ENCODE results near the gene AMHR2. TPM values are rescaled to one million over a fixed set of nuclear protein-coding genes. Genes with fewer than 3 reads are reported as not detected.

AMHR2 gene
- polyA plus RNA-seq, 3 donors, result not detected

DNA sequence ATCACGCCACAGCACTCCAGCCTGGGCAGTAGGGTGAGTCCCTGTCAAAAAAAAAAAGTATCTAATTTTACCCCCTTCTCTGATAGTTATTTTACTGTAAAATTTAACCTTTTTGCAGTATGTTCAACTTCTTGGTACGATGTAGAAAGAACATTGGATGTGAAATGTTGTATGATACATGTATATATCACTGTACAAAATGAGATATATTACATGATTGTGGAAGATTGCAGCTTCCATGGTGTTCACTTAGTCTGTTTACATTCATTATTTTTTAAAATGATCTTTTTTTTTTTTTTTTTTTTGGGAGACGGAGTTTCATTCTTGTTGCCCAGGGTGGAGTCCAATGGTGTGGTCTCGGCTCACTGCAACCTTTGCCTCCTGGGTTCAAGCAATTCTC, 34.7 kb upstream of the AMHR2 start:
- no peak overlapping the region for H2AFZ ChIP-seq (ENCODE audit: insufficient read depth, low read depth, low read length, poor library complexity, severe bottlenecking)
- no peaks in the 10 kb centered on the region for H3K27me3 ChIP-seq (ENCODE audit: control insufficient read depth in 2 of 2, insufficient read depth in 2 of 2, low read length in 2 of 2)
- peaks cover 34 to 77% of the 10 kb centered on the region in 2 donors for H3K36me3 ChIP-seq (replicated peaks in 1 of 2; ENCODE audit: control insufficient read depth in 1 of 2, insufficient read depth in 2 of 2, low read length in 2 of 2)
- H3K4me3 ChIP-seq (replicated peaks in 1 of 3; ENCODE audit: low read depth in 2 of 3, low read length in 3 of 3), result peak overlapping the region in 1 of 3 experiments; percentile 26
- intact Hi-C loops (cut with micrococcal nuclease), result no loop called here
- H3K27ac Mint-ChIP-seq, result peak overlapping the region in 3 of 7 donors; percentile 20 to 82 (median 56)
- peak overlapping the region; percentile 30 for H3K4me2 ChIP-seq (replicated peaks; ENCODE audit: extremely low read depth, low read length, poor library complexity, severe bottlenecking)
- peaks cover 0 to 1% (median 0%) of the 10 kb centered on the region in 3 donors for H3K27me3 Mint-ChIP-seq (ENCODE audit: low read depth in 3 of 3)
- H3K9me3 ChIP-seq (replicated peaks in 1 of 2; ENCODE audit: control insufficient read depth in 1 of 2, insufficient read depth in 1 of 2, low read length in 2 of 2), result no peaks in the 10 kb centered on the region
- no peak overlapping the region for H3K9ac ChIP-seq (ENCODE audit: insufficient read depth, low read length, poor library complexity, severe bottlenecking)
- H3K9me3 Mint-ChIP-seq, result no peaks in the 10 kb centered on the region
- H3K4me1 Mint-ChIP-seq, result peaks cover 53% of the 10 kb centered on the region
- H3K27ac ChIP-seq (ENCODE audit: low read depth in 1 of 2, low read length in 2 of 2), result peak overlapping the region in 1 of 2 donors; percentile 57
- H3K79me2 ChIP-seq (ENCODE audit: insufficient read depth, low read length), result peaks cover 99% of the 10 kb centered on the region
- no peak for DNase-seq
- 100% methylated on average over 1 of the region's 4 CpGs for WGBS (ENCODE audit: insufficient coverage)
- H4K20me1 ChIP-seq (ENCODE audit: insufficient read depth, low read length), result peaks cover 97% of the 10 kb centered on the region
- TF ChIP-seq, protein P1, sequence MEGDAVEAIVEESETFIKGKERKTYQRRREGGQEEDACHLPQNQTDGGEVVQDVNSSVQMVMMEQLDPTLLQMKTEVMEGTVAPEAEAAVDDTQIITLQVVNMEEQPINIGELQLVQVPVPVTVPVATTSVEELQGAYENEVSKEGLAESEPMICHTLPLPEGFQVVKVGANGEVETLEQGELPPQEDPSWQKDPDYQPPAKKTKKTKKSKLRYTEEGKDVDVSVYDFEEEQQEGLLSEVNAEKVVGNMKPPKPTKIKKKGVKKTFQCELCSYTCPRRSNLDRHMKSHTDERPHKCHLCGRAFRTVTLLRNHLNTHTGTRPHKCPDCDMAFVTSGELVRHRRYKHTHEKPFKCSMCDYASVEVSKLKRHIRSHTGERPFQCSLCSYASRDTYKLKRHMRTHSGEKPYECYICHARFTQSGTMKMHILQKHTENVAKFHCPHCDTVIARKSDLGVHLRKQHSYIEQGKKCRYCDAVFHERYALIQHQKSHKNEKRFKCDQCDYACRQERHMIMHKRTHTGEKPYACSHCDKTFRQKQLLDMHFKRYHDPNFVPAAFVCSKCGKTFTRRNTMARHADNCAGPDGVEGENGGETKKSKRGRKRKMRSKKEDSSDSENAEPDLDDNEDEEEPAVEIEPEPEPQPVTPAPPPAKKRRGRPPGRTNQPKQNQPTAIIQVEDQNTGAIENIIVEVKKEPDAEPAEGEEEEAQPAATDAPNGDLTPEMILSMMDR (IDR thresholded peaks at IDR 0.05), result no peak
- H3K4me1 ChIP-seq (ENCODE audit: control insufficient read depth in 1 of 2, insufficient read depth in 2 of 2, low read length in 2 of 2), result peaks cover 40 to 60% of the 10 kb centered on the region in 2 donors
- H3K4me3 Mint-ChIP-seq, result no peak overlapping the region
- H3K36me3 Mint-ChIP-seq, result peaks cover 41 to 87% of the 10 kb centered on the region in 2 donors

GRCh38 chr12:53389702-53390101, 34.0 kb upstream of the AMHR2 start:
- Mint-ChIP-seq H3K4me1 (peaks cover 46% of the 10 kb centered on the region), H3K4me3 (no peak overlapping the region), H3K27me3 (ENCODE audit: low read depth in 3 of 3) (peaks cover 0 to 1% (median 0%) of the 10 kb centered on the region in 3 donors), H3K36me3 (peaks cover 38 to 87% of the 10 kb centered on the region in 2 donors), H3K9me3 (no peaks in the 10 kb centered on the region), H3K27ac (peak overlapping the region in 3 of 7 donors; percentile 3 to 82 (median 56))
- Histone ChIP-seq H3K27ac (ENCODE audit: low read depth in 1 of 2, low read length in 2 of 2) (peak overlapping the region in 1 of 2 donors; percentile 58), H2AFZ (ENCODE audit: insufficient read depth, low read depth, low read length, poor library complexity, severe bottlenecking) (no peak overlapping the region), H3K36me3 (replicated peaks in 1 of 2; ENCODE audit: control insufficient read depth in 1 of 2, insufficient read depth in 2 of 2, low read length in 2 of 2) (peaks cover 30 to 79% of the 10 kb centered on the region in 2 donors), H3K9me3 (replicated peaks in 1 of 2; ENCODE audit: control insufficient read depth in 1 of 2, insufficient read depth in 1 of 2, low read length in 2 of 2) (no peaks in the 10 kb centered on the region), H3K9ac (ENCODE audit: insufficient read depth, low read length, poor library complexity, severe bottlenecking) (no peak overlapping the region), H3K4me3 (replicated peaks in 1 of 3; ENCODE audit: low read depth in 2 of 3, low read length in 3 of 3) (no peak overlapping the region), H3K4me2 (replicated peaks; ENCODE audit: extremely low read depth, low read length, poor library complexity, severe bottlenecking) (no peak overlapping the region), H3K27me3 (ENCODE audit: control insufficient read depth in 2 of 2, insufficient read depth in 2 of 2, low read length in 2 of 2) (no peaks in the 10 kb centered on the region), H3K79me2 (ENCODE audit: insufficient read depth, low read length) (peaks cover 99% of the 10 kb centered on the region), H3K4me1 (ENCODE audit: control insufficient read depth in 1 of 2, insufficient read depth in 2 of 2, low read length in 2 of 2) (peaks cover 33 to 52% of the 10 kb centered on the region in 2 donors), H4K20me1 (ENCODE audit: insufficient read depth, low read length) (peaks cover 97% of the 10 kb centered on the region)
- TF ChIP-seq, protein P1 (IDR thresholded peaks at IDR 0.05), result no peak
- DNase-seq, result no peak
- no CpG with 5 or more reads among the region's 3 CpGs for WGBS (ENCODE audit: insufficient coverage)
- intact Hi-C loops (cut with micrococcal nuclease), result no loop called here

All from CD14-positive monocyte (primary cell).